NCI-H1105 (cell line): ENCODE results near the gene MANSC1.
"Not testable (repeated sequence)": the region's sequence is repeated elsewhere in the genome, so short reads cannot be mapped to it uniquely, and the experiment has no call there.

ENCODE experiments used
- DNase-seq: peaks from one replicate; lab custom pipeline; 2025; lab: John Stamatoyannopoulos, UW

The MANSC1 gene

DNA sequence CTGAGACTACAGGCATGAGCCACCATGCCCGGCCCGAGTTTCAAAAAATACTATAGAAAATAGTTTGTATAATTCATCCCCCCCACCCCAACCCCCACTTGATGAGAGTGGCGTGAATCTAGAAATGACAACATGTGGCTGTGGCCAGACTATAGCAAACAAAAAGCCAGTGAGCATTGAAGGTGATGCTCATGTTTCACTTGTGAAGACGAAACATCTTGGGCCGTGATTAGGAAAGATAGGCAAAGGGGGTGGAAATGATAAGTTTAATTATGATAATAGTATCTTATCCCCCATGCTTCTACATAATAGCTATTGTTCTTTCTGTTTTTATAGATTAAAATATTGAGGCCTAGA is 15.4 kb upstream of the MANSC1 start:
- DNase-seq = no peak

DNA sequence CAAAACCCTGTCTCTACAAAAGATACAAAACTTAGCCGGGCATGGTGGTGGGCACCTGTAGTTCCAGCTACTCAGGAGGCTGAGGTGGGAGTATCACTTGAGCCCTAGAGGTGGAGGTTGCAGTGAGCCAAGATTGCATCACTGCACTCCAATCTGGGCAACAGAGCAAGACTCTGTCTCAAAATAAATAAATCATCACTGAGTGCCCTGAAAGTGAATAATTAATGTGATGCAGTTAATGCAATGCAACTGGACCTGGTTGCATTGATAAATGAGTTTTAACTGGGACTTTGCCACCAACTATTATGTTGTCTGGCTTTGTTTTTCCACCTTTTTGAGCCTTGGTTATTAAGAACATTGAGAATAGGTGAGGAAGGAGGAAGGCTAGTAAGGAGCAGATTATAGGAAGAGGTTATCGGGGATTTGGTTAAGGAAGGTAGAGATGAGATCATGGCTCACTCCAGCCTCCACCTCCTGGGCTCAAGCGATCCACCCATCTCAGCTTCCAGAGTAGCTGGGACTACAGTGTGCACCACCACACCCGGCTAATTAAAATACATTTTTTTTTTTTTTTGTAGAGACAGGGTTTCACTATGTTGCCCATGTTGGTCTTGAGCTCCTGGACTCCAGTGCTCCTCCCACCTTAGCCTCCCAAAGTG is 14.9 kb upstream of the MANSC1 start:
- no peak for DNase-seq

DNA sequence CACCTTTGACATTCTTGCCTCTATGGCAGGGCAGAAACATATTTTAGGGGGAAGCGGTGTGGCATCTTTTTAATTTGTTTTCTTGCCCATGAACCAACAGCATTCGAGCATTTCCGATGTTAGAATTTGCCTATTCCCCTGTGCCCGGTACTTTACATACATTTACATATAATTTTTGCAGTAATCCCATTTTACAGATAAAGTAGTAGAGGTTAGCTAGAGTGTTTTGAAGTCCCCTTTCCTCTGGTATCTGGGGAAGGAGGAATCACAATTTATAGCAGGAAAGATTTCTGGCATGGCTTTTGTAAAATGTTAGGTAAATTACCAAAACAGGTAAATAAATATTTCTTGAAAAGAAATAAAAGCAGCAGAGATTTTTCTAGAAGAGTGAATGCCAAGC is 8.5 kb upstream of the MANSC1 start:
- DNase-seq = no peak

DNA sequence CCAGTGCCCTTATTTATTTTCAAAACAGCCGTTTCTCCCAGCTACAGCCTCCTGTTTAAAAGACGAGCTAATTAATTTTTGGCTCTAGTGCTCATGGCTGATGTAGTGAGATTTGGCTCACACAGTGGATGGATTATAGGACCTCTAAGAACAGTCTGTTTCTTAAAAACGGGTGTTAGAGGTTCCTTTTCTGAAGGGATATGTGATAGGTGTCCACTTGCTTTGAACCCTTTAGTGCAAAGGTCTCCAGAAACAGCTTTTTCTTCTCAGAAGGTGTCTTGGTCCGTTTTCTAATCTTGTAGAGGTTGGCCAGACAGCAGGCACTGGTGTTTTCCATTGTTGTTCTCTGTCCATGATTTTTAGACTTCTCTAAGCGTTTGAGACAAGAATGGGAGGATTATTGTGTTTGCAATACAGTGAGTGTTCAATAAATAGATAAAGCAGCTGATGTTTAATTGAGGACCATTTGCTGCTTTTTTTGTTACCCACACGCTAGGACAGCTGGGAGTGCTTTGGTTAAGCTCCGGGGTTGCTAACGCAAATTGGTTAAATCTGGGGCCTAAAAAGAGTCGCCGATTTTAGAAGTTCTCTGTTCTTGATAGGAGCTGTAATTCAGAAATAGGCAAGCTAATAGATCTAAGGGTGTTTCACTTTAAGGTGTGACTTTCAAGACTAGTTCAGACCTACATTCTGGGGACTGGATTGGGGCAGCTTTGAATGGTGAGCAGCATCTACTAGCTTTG is 7.8 kb upstream of the MANSC1 start:
- no peak for DNase-seq

DNA sequence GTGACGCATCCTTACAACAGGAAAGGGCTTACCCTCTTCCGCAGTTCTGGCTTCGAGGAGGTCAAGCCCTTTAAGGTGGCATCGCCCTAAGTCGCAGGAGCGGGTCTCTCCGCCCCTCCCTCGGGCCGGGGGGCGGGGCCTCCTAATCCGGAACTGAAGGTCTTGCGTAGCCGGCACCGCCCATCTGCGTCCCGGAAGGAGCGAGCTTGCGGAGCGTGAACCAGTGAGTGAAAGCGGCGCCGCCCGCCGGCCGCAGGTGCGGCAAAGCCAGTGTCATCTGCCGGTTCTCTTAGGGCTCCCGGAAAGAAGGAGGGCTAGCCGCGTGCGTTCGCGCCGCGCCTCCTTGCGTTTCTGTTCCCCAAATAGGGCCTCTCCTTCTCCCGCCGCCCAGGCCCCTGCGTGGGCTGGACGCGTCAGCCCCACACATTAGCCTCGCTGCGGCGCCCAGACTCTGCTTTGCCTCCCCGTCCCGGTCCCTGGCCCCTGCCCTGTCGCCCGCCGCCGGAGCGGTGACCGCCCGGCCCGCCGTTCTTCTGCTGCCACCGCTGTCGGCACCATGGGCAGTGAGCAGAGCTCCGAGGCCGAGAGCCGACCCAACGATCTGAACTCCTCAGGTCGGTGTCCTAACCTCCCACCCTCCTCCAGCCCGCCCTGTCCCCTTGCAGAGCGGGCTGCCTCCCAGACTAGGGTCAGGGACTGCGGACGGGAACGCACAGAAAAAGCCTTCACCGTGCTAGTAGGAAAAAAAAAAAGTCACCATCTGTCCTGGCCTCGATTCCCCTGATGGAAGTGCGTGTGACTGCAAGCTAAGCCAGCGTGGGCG is 7.1 kb upstream of the MANSC1 start, which contains the start of gene BORCS5:
Gene BORCS5 (plus strand): TSS at position 183 of the 823 bp plus-strand sequence. CDS start 374 bp downstream, at position 557.
- DNase-seq = peak; percentile 98

DNA sequence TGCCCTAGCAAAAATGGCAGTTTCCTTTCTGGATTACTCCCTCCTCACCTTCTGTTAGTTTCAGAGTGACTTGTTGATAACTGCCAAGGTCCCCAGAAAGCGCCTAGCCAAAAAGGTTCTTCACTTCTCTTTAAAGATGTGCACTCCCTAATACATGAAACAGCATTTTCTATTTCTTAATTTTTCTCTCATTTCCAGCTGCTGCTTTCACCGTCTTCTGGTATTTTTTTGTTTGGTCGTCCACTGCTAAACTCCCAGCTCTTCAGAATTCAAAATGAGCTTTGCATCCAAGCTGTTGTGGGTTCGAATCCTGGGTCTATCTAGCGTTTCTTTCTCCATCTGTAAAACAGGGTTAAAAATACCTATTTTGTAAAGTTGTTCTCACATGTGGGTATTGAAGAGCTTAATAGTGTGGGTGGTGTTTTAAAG is 6.4 kb upstream of the MANSC1 start:
- DNase-seq = no peak

DNA sequence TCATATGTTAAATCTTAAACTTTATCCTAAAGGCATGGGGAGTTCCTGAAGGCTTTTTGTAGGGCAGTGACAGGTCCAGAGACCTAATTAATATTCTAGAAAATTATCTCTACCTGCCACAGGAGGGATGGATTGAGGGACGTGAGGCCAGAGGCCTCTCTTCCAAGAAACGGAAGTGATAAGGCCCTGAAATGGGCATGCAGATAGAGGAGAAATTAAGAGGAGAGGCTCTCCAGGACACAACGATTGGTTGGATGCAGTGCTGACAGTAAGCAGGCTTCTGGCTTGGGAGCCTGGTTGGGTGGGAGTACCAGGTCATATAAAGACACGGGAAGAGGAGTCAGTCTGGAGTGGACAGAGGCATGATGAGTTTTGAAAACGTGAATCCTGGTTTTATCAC is 3.8 kb upstream of the MANSC1 start:
- no peak for DNase-seq

DNA sequence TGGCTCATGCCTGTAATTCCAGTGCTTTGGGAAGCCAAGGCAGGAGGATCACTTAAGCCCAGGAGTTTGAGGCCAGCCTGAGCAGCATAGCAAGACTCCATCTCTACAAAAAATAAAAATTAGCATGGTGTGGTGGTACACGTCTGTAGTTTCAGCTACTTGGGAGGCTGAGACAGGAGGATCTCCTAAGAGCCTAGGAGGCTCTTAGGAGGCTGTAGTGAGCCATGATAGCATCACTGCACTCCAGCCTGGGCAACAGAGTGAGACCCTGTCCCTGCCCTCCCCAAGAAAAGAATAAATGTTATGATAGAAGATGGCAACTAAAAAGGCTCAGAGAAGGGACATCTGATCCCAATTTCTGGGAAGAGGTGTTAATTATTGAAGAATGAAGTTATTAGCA is 3.2 kb upstream of the MANSC1 start:
- no peak for DNase-seq

DNA sequence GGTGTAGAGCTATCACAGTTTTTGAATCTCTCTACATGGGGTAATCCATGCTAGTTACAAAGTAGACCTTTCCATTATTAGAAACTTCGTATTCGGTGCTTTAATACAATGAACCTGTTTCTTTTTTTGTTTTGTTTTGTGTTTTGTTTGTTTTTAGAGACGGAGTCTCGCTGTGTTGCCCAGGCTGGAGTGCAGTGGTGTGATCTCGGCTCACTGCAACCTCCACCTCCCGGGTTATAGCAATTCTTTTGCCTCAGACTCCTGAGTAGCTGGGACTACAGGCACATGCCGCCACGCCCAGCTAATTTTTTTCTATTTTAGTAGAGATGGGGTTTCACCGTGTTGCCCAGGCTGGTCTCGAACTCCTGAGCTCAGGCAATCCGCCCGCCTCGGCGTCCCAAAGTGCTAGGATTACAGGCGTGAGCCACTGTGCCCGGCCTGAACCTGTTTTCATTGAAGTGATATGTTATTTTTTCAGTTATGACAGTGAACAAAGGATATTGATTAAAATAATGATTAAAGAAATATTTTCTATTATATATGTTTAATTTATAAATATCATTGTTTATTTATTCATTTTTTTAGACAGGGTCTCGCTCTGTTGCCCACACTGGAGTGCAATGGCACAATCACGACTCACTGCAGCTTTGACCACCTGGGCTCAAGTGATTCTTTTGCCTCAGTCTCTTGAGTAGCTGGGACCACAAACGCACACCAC is 1.6 kb upstream of the MANSC1 start:
- not testable (repeated sequence) for DNase-seq

DNA sequence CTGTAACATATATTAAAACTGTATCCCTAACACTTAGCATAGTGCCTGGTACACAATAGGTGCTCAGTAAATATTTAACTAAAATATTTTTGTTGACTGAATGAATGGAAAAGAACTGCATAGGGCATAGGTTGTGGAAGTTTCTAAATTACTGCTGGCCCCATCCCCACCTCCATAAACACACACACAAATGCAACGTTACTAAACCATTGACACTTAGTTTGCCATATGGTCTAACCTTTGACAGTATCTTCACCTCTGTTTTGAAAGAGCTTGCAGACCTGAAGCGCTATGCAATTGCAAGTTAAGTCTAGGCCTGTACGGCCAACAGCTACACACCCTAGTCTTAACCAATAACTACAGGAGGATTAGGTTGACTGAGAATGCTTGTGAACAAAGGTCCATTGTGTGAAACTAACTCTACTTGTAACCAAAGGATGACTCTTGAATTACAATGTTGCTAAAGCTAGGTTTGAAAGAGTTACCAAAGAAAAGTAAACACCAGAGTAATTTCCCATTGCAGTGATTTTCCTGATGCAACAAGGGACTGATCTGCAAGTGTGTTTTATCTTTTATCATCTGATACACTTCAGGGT is 924 bp upstream of the MANSC1 start:
- no peak for DNase-seq

DNA sequence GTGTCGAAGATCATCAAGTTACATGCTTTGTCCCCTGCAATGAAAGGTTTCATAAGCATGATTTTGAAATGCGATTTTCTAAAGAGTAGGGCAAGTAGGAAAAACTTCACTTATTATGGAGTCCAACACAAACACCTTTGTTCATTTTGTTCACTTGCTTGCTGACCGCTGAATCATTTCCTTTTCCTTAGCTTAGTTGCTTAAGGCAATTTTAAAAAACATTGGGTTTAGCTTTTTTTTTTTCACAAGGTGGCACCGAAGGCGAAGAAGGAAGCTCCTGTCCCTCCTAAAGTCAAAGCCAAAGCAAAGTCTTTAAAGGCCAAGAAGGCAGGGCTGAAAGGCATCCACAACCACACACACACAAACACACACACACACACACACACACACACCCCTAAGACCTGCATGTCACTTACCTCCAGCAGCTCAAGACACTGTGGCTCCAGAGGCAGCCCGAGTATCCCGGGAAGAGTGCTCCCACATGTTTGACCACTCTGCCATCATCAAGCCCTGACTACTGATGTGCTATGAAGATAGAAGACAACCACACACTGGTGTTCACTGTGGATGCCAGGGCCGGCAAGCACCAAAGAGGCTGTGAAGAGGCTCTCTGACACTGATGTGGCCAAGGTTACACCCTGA is 11.4 kb downstream of the MANSC1 start:
- DNase-seq = no peak

DNA sequence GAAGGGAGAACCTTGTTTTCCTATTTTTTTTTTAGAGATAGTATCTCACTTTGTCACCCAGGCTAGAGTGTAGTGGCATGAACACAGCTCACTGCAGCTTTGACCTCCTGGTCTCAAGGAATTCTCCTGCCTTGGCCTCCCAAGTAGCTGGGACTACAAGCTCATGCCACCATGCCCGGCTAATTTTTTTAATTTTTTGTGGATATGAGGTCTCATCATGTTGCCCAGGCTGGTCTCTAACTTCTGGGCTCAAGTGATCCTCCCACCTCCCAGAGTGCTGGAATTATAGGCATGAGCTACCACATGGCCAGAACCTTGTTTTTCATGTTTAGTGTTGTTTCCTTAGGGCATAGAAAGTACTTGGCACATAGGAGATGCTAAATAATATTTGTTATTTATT is 13.5 kb downstream of the MANSC1 start:
- no peak for DNase-seq

DNA sequence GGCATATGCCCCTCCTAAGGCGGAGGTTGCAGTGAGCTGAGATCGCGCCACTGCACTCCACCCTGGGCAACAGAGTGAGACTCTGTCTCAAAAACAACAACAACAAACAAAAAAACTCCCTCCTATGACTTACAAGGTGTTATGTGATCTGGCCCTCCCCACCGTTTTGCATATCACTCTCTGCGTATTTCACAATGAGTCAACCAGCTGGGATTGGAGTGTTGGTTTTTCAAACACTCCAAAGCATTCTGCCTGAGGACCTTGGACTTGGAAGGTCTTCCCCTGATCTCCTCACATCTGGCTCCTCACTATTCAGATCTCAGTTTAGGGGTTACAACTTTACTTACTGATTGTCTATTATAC is 14.0 kb downstream of the MANSC1 start:
- no peak for DNase-seq

DNA sequence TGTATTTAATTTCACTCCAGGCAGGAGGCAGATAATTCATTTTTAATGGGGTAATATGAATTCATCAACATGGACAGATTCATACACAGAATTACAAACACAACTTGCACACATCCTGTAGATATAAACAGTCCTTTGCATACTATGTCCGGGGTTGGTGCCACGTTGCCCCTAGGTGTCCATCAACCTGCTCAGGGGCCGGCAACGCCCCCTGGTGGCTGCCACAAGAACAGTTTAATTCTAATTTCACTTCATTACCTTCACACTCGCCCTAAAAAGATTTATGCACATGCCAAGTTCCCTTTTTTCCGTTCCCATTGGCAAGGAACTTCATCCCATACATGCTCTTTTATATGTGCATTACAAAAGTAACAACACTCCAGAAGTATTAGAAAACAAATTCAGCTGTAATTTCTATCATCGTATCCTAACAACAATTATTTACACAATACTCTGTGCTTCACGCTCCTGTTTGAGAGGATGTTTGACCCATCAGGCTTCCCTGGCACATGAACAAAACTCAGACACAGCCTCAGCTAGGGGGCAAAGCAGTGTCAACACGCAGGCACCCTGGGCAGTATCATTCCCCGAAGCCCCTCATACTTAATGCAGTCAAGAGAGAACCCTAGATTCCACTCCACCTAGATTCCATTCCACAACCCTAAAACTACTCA is 15.5 kb downstream of the MANSC1 start:
- peak; percentile 49 for DNase-seq

DNA sequence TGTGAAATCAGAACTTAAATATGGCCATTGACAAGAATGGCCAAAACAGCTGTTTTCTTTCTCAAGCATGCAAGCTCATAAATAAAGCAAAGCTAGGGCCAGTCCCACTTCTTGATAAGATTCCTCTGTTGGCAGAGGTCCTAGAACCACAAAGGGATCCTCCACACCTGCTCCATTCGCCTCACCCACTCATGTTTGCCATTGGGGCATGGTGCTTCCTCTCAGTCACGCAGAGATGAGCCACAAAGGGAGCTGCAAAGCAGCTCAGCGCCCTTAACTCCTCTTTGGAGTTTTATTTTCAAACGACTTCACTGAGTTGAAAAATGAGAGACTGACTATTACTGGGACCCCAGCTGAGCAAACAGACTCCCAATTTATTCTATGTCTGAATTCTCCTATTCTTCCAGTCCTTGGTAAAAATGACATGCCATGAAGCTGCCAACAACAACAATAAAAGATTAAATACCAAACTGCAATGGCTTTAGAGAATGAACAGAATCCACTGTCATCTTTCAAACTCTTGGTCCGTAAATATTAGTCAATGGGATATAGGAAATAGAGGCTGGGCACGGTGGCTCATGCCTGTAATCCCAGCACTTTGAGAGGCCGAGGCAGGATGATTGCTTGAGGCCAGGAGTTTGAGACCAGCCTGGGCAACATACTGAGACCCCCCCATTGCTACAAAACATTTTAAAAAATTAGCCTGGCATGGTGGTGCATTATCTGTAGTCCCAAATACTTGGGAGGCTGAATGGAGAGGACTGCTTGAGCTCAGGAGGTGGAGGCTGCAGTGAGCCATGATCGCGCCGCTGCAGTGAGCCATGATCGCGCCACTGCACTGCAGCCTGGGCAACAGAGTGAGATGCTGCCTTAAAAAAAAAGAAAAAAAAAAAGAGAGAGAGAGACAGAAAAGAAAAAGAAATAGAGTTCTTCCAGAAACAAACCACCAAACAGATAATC is 16.4 kb downstream of the MANSC1 start:
- peak; percentile 92 for DNase-seq

DNA sequence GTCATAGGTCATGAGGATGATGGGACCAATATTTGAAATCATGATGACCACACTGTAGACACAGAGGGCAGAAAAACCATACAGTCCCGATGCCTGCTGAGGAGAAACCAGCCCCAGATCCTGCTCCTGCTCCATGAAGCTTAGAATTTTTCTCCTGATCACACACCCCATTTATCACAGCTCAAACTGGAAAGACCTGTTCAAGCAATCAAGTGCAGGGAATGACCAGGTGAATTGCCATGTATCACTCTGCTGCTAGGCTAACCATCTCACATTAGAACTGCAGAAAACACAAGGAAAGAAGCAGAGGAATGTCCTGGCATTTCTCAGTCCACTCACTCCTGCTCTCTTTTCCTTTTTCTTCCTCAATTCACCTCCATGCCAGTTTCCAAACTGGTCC is 18.1 kb downstream of the MANSC1 start:
- no peak for DNase-seq

DNA sequence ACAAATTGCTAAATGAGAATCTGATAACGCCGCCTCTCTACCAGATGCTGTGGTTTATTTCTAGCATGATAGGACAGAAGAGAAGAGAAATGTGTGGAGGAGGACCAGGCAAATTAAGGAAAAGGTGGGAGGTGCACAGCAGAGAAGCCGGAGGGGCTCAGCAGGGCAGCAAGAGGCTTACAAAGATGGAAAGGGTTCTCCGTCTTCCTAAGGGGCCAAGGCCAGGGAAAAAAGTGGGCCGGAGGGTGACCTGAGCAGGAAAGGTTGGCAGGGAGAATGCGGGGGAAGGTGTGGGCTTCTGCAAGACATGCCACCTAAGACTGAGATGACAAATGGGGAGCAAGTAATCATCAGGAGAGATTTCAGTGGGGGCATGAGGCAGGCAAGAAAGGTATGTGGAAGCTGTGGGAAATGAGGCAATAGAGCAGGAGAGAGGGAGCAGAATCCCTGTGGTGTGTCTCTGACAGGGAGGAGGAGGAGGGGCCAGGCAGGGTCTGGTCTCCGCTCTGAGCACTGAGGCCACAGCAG is 18.7 kb downstream of the MANSC1 start:
- DNase-seq = no peak

DNA sequence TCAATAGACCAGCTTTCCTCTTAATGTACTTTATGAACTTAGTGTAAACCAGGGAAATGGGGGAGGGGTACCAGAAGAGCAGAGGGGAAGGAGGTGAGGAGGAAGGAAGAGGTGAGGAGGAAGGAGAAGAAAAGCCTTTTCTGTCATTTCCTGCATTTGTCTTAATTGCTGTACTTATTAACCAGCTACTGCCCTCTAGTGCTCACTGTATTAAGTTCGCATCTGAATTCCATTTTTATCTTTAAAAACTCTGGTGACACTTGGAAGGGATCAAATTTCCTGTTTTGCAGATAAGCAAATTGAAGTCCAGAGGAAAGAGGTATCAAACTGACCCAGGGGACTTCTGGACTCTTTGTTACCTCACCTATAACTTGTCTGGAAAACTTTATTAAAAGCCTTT is 22.2 kb downstream of the MANSC1 start:
- DNase-seq = peak; percentile 49

DNA sequence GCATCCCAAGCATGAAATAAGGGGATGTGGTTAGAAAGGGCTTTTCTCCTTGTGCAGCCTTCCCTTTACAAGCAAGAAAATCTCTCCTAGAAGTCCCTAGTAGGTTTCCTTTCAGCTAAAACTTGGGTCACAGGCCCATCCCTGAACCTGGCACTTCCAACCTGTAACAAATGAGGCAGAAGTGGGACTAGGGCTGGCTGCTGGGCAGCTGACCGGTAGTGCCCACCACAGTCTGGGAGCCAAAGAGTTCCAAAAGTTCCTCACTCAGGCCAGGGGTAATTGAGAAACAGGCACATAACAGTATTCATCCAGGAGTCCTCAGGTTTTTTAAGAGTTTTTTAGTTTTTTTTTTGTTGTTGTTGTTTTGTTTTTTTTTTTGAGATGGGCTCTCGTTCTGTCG is 23.8 kb downstream of the MANSC1 start:
- no peak for DNase-seq
